ENCODE data around the gene CMSS1.

DNA sequence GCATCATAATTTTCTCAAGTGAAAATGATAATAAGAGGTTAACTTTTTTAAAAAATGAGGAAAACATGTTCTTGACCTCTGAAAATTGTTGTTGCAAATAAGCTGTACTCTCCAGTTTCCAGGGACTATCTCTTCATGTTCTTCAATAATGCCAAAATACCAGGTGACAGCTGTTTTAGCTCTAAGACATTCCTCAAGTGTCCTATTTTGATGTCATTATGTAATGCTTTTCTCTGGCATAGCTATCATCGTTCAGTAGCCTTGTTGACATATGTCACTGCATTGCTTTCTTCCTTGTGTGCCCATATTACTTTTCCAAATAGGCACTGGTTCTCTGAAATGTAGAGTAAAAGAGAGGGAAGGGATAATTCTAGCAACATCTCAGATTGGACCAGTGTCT, 302.4 kb downstream of the CMSS1 start:
- TF ChIP-seq, protein P1, sequence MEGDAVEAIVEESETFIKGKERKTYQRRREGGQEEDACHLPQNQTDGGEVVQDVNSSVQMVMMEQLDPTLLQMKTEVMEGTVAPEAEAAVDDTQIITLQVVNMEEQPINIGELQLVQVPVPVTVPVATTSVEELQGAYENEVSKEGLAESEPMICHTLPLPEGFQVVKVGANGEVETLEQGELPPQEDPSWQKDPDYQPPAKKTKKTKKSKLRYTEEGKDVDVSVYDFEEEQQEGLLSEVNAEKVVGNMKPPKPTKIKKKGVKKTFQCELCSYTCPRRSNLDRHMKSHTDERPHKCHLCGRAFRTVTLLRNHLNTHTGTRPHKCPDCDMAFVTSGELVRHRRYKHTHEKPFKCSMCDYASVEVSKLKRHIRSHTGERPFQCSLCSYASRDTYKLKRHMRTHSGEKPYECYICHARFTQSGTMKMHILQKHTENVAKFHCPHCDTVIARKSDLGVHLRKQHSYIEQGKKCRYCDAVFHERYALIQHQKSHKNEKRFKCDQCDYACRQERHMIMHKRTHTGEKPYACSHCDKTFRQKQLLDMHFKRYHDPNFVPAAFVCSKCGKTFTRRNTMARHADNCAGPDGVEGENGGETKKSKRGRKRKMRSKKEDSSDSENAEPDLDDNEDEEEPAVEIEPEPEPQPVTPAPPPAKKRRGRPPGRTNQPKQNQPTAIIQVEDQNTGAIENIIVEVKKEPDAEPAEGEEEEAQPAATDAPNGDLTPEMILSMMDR (conservative IDR thresholded peaks at IDR 0.05; ENCODE audit: low read depth, low read length) = no peak
- TF ChIP-seq EZH2 (IDR thresholded peaks at IDR 0.05; ENCODE audit: borderline replicate concordance, low read depth, low read length, poor library complexity, severe bottlenecking) = no peak

Measured in A673 (cell line).